ENCODE measurements around the gene LEF1. TPM values are rescaled to one million over a fixed set of nuclear protein-coding genes. Genes with fewer than 3 reads are reported as not detected.

Gene LEF1
- 0.19 and 0.39 TPM in 2 replicates for total RNA-seq

DNA sequence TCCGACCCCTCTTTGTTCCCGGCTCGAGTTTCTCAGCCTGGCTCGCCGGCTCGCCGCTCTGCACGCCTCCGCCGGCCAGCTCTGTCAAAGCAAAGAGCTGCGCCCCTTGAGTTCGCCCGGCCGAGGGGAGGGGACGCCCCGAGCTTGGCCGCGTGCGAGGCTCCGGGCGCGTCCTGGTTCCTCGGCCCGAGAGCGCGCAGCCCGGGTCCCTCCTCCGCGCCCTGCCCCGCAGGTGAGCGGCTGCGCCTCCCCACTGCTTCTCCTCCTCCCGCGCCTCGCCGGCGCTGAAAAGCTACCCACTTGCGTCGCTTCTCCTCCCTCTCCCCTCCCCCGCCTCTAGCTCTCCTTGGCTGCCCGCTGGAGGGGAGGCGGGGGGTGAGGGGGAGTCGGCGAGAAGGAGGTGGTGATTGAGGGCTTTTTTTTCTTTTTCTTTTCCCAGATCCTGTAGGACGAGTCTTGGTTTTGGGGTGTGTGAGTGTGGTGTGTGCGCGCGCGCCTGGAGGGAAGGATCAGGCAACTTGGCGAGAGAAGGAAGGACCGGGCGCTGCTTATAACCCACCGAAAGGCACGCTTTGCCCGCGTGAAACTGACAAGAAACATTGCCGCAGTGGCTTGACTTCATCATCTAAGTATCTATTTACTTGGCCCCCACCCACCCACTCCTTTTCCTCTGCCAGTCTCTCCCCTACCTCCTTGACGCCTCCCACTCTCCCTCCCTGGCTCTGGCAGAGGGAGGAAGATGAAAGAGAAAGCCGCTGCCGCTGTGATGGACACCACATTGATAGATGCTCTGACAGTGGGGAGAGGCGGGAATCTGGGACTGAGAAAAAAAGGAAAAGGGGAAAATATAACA is at the start of gene LEF1:
TSS of gene LEF1 (minus strand) at position 262 of the 853 bp plus-strand sequence. CDS start 1,165 bp downstream, outside the sequence.

Other genes with a start within 250 kb of the LEF1 start
- 8.2 and 9.6 TPM in 2 replicates for gene CYP2U1, start 237.4 kb downstream of the LEF1 start, total RNA-seq
- gene HADH, start 179.0 kb downstream of the LEF1 start, total RNA-seq: 21.9 and 23.5 TPM in 2 replicates

All from cardiac ventricle fibroblast (primary cell).